ENCODE results near the gene PDC.

The PDC gene

GRCh38 chr1:186461014-186461413 lies at the start of gene PDC:
TSS of gene PDC (minus strand) at chr1:186461114. CDS start at chr1:186449459, 11,655 bp downstream.
- DNase-seq (ENCODE audit: low spot score) (no peak), FAIRE-seq (no peak)

DNA sequence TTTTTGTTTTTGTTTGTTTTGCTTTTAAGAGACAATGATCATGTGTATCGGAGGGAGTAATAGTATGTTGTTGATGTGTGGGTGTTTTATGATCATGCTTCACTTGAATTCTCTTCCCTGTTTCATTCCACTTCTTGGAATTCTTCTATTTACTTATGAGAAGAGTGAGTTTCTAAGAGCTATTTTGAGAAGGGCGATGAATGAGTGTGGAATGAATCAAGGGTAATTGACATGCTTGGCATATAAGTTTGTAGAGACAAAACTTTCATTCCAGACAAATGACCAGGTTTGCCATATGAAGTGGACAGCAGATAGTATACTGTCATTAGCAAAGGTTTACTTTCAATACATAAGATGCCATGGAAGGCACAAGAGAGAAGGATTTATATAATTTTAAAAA lies 42.3 kb upstream of the PDC start:
- FAIRE-seq = no peak
- no peak for DNase-seq (ENCODE audit: low spot score)

- DNase-seq (ENCODE audit: low spot score) (no peak), FAIRE-seq (no peak)
Observed at GRCh38 chr1:186502087-186502486, 41.2 kb upstream of the PDC start.

GRCh38 chr1:186500804-186501203 lies 39.9 kb upstream of the PDC start:
- no peak for DNase-seq (ENCODE audit: low spot score)
- no peak for FAIRE-seq

DNA sequence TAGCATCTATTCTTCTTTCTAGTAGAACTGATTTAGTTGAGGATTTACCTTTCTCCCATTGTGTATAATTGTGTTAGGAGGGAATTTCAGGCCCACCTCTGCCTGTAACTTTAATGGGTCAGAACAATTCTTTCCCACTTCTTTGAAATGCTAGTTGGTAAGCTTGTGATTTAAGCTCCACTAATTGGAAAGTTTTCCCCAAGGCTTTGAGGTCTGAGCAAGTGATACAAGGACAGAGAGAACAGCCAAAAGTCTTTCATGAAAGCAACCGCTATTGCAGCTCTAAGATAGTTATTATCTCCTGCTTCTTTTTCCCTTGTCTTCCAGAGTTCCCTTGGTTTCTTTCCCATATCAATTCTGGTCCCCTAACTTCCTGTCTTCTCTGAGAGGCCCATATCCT lies 38.7 kb upstream of the PDC start:
- DNase-seq (ENCODE audit: low spot score) (no peak), FAIRE-seq (no peak)

- DNase-seq (ENCODE audit: low spot score) (no peak), FAIRE-seq (no peak)
Observed at GRCh38 chr1:186498695-186499389, 37.9 kb upstream of the PDC start.

GRCh38 chr1:186498071-186498470 lies 37.2 kb upstream of the PDC start:
- no peak for FAIRE-seq
- DNase-seq (ENCODE audit: low spot score) = no peak

DNA sequence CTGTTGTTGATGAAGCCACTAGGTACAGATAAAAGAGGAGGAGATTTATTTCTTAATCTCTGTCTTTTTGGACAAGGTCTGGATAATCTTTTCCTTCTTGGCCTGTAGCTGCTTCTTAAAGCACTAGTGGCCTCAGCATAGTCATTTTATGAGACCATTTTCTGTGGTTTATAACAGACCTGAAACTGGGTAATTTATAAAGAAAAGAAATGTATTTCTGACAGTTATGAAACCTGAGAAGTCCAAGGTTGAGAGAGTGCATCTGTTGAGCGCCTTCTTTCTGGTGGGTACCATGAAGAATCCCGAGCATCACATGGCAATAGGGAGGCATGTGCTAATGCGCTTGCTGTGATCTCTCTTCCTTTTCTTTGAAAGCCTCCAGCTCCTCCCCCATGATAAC lies 36.7 kb upstream of the PDC start:
- DNase-seq (ENCODE audit: low spot score) = no peak
- FAIRE-seq = no peak

DNA sequence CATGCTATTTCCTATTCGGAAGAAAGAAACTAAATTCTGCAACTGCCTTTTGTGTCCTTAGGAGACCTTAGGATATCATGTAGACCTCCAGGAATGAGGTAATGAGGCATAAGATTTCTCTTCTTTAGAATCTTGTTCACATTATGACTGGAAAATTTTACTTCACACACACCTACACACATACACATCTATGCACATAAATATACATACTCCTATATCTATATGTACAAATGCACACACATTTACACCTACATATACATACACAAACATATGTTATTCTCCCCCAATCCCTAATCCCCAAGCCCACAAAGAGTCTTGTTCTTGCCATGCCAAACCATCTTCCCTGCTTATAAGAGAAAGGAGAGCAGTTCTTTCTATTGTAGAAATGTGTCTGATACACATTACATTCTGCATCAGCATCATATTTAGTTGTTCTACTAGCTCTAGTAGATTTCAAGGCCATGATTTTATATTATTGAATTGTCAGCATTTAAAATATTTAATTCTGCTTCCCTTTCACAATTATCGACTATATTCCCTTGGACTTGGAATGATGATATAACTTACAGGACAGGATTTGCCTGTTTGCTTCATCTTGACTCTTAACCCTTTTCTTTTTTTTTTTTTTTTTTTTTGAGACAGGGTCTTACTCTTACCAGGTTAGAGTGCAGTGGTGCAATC lies 35.4 kb upstream of the PDC start:
- FAIRE-seq = no peak
- DNase-seq (ENCODE audit: low spot score) = no peak

GRCh38 chr1:186494832-186495271 lies 33.9 kb upstream of the PDC start:
- no peak for FAIRE-seq

GRCh38 chr1:186492531-186493291 lies 31.8 kb upstream of the PDC start:
- FAIRE-seq (no peak), DNase-seq (ENCODE audit: low spot score) (no peak)

More at GRCh38 chr1:186494832-186495271, 33.9 kb upstream of the PDC start:
- DNase-seq (ENCODE audit: low spot score) = no peak

DNA sequence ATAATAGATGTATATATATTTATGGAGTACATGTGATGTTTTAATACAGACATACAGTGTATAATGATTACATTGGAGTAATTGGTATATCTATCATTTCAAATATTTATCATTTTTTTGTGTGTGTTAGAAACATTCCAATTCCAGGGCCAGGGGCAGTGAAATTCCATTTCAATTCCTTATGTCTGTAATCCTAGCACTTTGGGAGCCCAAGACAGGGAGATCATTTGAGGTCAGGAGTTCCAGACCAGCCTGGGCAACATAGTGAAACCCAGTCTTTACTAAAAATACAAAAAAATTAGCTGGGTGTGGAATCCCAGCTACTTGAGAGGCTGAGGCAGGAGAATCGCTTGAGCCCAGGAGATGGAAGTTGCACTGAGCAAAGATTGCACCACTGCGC lies 30.4 kb upstream of the PDC start:
- DNase-seq (ENCODE audit: low spot score) (no peak), FAIRE-seq (no peak)

DNA sequence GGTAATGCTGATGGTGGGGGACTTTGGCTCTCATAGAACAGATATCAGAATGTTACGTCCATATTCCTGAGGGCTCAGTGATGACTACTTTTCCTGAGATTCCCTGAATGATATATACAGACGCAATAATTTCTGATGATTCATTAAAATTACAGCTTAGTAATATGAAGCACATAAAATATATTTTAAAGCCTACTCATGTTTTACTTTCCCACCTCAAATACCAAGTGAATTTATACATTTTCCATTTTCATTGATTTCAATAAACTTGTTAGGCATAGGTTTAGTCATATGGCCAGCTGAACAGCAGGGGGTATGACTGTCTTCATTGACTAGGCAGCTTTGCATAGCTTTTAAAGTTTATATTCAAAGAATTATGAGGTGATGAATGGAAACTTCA lies 26.2 kb upstream of the PDC start:
- no peak for FAIRE-seq

DNA sequence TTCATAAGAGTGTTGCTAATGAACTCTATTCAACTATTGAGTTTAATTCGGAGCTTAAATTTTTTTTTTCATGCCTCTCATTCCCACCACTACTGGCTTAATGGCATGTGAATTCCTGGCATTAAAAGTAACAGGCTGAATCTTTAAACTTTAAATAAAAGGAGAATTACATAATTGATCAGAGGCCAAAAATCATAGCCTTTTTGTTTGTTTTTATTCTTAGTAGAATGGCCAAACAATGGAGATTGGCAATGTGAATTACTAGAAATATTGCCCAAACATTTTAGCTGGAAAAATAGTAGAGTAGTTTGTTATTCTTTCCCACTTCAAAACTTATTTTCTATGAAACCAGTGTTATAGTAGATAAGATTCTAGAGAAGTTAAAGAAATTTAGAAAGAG lies 25.1 kb upstream of the PDC start:
- FAIRE-seq (no peak), DNase-seq (ENCODE audit: low spot score) (no peak)

More for the DNA sequence above, 26.2 kb upstream of the PDC start:
- no peak for DNase-seq (ENCODE audit: low spot score)

DNA sequence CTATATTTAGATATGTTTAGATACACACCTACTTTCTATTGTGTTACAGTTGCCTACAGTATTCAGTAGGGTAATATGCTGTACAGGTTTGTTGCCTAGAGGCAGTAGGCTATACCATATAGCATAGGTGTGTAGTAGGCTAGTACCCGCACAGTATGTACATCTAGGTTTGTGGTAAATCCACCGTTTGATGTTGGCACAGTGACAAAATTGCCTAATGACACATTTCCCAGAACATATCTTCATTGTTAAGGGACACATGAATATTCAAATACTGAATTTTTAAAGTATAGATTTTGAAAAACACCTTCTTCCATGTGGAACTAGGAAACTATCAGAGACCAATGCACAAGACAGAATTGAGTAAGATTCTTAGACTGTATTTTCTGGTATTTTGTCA lies 22.6 kb upstream of the PDC start:
- DNase-seq (ENCODE audit: low spot score) (no peak), FAIRE-seq (no peak)

DNA sequence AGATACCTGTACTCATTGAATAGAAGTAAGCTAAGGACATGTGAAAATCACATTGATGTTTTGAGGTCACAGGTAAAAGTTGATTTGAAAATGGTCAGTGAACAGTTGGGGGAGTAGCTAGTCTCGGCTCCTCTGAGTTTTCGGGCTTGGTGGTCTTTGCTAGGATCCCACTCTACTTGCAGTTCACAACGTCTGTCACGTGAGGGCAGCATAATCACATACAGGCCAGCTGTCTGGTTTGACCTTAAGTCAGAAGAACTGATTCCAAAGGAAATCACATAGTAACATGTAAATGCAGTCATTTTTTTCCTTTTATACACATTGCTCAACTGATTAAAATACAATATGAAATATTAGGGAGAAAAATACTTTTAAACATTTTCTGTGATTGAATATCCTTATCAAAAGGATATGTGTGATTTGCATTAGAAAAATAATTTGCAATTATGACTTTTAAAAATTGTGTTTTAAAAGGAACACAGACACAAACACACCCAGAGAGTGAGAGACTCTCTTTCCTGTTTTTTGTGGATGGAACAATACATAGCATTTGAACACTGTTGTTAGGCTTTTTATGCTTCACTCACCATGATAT lies 21.8 kb upstream of the PDC start:
- peak; percentile 39 for DNase-seq (ENCODE audit: low spot score)
- peak; percentile 32 for FAIRE-seq

- FAIRE-seq (no peak), DNase-seq (ENCODE audit: low spot score) (no peak)
Observed at GRCh38 chr1:186481303-186481888, 20.5 kb upstream of the PDC start.

- no peak for DNase-seq (ENCODE audit: low spot score)
- FAIRE-seq = no peak
Observed at GRCh38 chr1:186479162-186479561, 18.2 kb upstream of the PDC start.

- FAIRE-seq (no peak), DNase-seq (ENCODE audit: low spot score) (no peak)
Observed at GRCh38 chr1:186476264-186477040, 15.5 kb upstream of the PDC start.

DNA sequence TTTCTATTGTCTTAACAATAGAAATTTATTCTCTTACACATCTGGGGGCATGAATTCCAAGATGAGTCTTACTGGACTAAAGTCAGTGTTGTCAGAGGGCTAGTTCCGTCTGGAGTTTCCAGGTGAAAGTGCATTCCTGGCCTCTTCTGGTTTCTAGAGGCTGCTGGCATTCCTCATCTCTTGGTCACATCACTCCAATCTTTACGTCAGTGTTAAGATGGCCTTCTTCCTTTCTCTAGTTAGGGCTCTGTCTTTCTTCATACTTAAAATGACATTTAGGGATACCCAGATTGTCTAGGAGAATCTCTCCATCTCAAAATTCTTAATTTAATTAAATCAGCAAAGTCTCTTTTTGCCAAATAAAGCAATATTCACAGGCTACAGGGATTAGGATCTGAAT lies 13.3 kb upstream of the PDC start:
- DNase-seq (ENCODE audit: low spot score) = no peak

GRCh38 chr1:186473047-186473446 lies 12.1 kb upstream of the PDC start:
- DNase-seq (ENCODE audit: low spot score) (no peak), FAIRE-seq (no peak)

More for the DNA sequence above, 13.3 kb upstream of the PDC start:
- no peak for FAIRE-seq
